Inferior parietal cortex (tissue), 1 donor: ENCODE measurements around the gene BCAS4.
"Not testable (repeated sequence)": the region's sequence is repeated elsewhere in the genome, so short reads cannot be mapped to it uniquely, and the experiment has no call there.

Source experiments
- DNase-seq: peaks from one replicate; pipeline ENCODE4 v3.0.0-alpha.2; 2016; ENCODE audit errors: extremely low spot score

Gene BCAS4

GRCh38 chr20:50799176-50799889, 4.5 kb downstream of the BCAS4 start:
- DNase-seq, result no peak

GRCh38 chr20:50799890-50800550, 5.2 kb downstream of the BCAS4 start:
- DNase-seq, result no peak

GRCh38 chr20:50800986-50801746, 6.3 kb downstream of the BCAS4 start:
- DNase-seq, result not testable (repeated sequence)

- DNase-seq, result no peak
These were observed 6.9 kb downstream of the BCAS4 start for GRCh38 chr20:50801747-50802125.

- DNase-seq, result no peak
These were observed 7.4 kb downstream of the BCAS4 start for GRCh38 chr20:50802289-50802688.

- no peak for DNase-seq
These were observed 9.8 kb downstream of the BCAS4 start for GRCh38 chr20:50804437-50805348.

- no peak for DNase-seq
These were observed 10.5 kb downstream of the BCAS4 start for GRCh38 chr20:50805349-50805684.

GRCh38 chr20:50806126-50806768, 11.4 kb downstream of the BCAS4 start:
- DNase-seq, result no peak

GRCh38 chr20:50810063-50810462, 15.2 kb downstream of the BCAS4 start:
- no peak for DNase-seq

GRCh38 chr20:50810842-50811241, 16.0 kb downstream of the BCAS4 start:
- DNase-seq, result no peak

- no peak for DNase-seq
These were observed 18.3 kb downstream of the BCAS4 start for GRCh38 chr20:50813101-50813643.

GRCh38 chr20:50813801-50814200, 18.9 kb downstream of the BCAS4 start:
- no peak for DNase-seq

- no peak for DNase-seq
These were observed 19.7 kb downstream of the BCAS4 start for GRCh38 chr20:50814438-50815161.

- no peak for DNase-seq
These were observed 20.5 kb downstream of the BCAS4 start for GRCh38 chr20:50815162-50815989.

GRCh38 chr20:50817776-50818172, 22.9 kb downstream of the BCAS4 start:
- DNase-seq, result no peak

- no peak for DNase-seq
These were observed 24.5 kb downstream of the BCAS4 start for GRCh38 chr20:50819349-50819748.

- no peak for DNase-seq
These were observed 25.8 kb downstream of the BCAS4 start for GRCh38 chr20:50820515-50821256.

- no peak for DNase-seq
These were observed 26.5 kb downstream of the BCAS4 start for GRCh38 chr20:50821257-50821921.
